GM18861 (cell line): ENCODE results near the gene KRTAP10-6.
"Not testable (repeated sequence)": the region's sequence is repeated elsewhere in the genome, so short reads cannot be mapped to it uniquely, and the experiment has no call there.

Source experiments
- ATAC-seq: cut with Tn5 transposase; IDR thresholded peaks from one replicate; pipeline ENCODE4 v1.9.1; 2021; ENCODE audit not compliant: unreplicated experiment

Gene KRTAP10-6

DNA sequence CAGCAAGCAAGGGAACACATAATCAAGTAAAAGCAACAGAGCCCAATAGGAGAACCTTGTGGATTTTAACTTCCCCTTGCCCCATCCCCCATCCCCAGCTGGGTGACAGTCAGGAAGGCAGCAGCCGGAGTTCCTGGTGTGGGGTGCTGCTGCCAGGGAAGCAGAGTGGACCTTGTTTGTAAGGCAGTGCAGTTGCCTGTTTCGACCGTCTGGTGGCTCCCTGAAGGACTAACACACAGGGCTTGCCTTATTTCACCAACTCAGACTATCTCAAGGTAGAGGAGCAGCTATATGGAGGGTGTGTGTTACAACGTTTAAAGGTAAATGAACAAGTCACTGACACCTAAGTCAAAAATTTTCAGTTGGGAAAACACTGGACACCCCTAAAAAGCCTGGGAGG, 26.2 kb upstream of the KRTAP10-6 start:
- ATAC-seq: no peak

DNA sequence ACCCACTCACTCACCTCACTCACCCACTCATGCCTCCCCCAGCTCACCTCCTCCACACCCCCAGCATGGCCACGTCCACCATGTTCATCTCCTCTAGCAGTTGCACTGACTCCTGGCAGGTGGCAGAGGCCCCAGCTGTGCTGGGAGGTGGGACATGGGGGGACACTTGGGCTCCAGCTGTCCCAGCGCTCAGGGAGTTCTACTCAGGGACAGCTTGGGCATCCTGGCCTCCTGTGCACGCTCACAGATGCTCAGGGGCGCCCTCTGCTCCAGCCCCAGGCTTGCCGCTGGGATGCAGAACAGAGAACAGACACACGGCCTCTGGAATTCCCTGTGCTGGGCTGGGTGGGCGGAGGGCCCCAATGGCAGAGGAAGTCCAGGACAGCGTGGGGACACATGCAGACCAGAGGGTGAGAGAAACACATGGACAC, 24.8 kb upstream of the KRTAP10-6 start:
- ATAC-seq: no peak

DNA sequence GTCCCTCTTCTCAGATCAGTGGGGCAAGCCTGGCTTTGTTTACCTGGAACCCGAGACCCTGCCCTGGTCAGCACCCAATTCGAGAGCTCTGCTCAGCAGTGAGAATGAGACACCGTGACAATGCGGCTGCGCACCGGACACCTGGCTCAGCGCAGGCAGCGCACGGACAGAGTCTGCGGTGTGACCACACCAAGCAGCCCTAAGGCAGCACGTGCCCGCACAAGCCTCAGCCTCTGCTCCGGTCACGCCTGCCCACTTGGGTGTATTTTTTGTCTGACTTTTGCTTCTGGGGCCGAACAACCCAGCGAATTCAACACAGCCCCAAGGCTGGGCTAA, 24.3 kb upstream of the KRTAP10-6 start:
- no peak for ATAC-seq

GRCh38 chr21:44615911-44616590, 23.7 kb upstream of the KRTAP10-6 start:
- ATAC-seq: no peak

GRCh38 chr21:44615466-44615865, 23.2 kb upstream of the KRTAP10-6 start:
- no peak for ATAC-seq

DNA sequence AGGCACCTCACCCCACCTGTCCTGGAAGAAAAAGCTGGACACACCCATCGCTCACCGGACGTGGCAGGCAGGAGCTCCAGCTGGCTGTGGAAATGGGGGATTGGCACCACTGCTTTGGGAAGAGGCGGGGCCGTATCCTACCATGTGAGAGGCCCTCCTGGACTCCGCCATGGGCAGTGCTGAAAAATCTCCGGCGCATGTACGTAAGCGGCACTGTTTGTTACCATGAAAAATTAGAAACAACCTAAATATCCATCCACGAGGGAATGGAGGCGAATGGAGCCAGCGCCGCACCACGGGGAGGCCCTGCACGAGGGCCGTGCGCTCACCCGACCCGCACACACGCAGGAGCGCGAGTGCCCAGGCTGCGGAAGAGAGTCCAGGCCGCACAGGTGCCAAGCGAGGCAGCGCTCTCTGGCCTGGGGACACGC, 22.7 kb upstream of the KRTAP10-6 start:
- ATAC-seq: no peak

DNA sequence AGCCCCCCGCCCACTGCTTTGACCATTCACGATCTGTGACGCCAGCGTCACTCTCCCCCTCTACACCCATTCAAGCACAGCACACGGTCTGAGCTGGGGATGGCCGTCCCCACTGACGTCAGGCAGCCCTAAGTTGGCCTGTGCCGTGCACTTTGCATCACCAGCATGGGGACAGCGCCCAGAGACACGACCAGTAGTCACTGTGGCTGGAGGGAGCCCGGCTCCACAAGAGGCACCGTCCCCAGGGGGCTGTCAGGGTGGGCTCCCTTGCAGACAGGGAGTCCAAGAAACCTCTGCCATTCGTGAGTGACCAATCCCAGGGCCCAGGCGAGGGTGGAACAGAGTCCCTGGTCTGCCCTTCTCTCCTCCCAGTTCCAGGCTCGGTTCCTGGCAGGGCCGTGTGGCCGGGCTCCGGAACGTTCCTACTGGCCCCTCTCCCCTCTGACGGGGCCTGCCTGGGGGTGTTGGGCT, 21.9 kb upstream of the KRTAP10-6 start:
- no peak for ATAC-seq

GRCh38 chr21:44613386-44614155, 21.3 kb upstream of the KRTAP10-6 start:
- no peak for ATAC-seq

GRCh38 chr21:44612669-44613229, 20.4 kb upstream of the KRTAP10-6 start:
- no peak for ATAC-seq

DNA sequence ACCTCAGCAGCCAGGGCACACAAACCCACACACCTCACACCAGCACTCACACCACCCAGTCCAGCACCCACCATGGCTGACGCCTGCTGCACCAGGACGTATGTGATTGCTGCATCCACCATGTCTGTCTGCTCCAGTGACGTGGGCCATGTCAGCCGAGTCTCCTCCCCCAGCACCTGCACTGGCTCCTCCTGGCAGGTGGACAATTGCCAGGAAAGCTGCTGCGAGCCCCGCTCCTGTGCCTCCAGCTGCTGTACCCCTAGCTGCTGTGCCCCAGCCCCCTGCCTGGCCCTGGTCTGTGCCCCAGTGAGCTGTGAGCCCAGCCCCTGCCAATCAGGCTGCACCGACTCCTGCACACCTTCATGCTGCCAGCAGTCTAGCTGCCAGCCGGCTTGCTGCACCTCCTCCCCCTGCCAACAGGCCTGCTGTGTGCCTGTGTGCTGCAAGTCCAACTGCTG, 19.8 kb upstream of the KRTAP10-6 start, which contains the start of gene KRTAP10-8:
KRTAP10-8 (plus strand) TSS at position 51 of the 458 bp plus-strand sequence; CDS start at position 73, 22 bp downstream.
- ATAC-seq: no peak

- no peak for ATAC-seq
Measured at GRCh38 chr21:44611551-44611950, 19.2 kb upstream of the KRTAP10-6 start.

GRCh38 chr21:44610157-44610843, 18.0 kb upstream of the KRTAP10-6 start:
- not testable (repeated sequence) for ATAC-seq

DNA sequence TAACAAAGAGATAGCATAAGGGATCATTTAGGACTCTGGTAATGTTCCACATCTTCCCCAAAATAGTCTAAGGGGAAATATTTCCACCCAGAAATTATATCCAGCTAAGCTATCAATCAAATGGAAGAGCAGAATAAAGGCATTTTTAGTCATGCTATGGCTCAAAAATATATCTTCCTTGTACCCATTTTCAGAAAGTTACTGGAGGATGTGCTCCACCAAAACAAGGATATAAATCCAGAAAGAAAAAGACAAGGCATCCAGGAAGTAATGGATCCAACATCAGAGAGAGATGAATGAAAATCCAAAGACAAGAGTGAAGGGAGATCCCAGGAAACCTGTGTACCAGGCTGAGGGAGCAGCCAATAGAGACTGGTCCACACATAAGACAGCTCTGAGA, 16.9 kb upstream of the KRTAP10-6 start:
- no peak for ATAC-seq

GRCh38 chr21:44606495-44606894, 14.2 kb upstream of the KRTAP10-6 start:
- ATAC-seq: no peak

DNA sequence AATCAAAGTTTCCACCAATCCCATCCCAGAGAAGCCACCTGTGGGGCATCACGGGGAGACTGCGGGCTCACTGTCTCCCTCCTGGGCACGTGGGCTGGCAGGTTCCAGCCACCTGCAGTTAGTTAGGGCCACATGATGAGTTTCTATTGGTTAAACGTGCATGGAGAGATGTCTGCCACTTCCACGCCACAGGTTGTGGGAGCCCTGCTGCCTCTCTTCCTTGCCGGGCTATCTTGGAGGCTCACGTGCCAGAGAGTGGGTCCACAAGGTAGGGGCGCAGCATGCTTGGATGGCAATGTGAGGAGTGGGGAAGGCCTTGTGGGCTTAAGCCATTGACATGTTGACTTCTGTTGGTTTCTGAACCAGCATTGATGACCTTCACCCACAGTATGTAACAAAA, 11.6 kb upstream of the KRTAP10-6 start:
- ATAC-seq: no peak

DNA sequence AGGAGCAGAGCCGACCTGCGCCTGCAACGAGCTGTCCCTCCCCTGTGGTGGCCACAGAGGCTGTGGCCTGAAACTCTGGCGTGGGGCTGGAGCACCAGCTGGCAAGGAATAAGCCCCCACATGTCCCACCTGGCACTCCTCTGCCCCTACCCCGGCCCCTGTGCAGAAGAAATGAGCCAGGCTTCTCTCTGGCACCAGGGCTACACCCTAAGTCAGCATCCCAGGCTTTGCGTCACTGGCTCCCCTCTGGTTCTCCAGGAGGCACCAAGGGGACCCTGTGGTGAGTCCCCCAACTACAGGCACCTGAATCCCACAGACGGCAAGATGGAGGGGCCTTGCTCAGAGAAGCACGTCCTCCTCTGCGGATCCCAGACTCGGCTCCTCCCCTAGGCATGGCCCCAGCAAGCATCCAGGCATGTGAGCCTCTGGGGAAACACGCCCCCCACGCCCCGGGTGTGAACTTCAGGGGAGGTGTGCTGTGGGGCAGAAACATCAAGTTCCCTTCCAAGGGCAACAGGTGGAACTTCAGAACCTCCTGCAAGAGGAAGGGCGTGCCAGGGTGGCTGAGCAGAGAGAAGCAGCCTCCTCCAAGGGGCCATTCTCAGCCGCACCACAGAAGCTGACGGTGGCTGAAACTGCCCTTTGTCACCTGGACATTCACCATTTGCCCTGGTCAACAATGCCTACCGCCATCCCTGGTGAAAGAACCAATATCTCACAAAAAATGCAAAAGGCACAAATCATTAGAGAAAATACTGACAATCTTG, 11.0 kb upstream of the KRTAP10-6 start:
- ATAC-seq: no peak

DNA sequence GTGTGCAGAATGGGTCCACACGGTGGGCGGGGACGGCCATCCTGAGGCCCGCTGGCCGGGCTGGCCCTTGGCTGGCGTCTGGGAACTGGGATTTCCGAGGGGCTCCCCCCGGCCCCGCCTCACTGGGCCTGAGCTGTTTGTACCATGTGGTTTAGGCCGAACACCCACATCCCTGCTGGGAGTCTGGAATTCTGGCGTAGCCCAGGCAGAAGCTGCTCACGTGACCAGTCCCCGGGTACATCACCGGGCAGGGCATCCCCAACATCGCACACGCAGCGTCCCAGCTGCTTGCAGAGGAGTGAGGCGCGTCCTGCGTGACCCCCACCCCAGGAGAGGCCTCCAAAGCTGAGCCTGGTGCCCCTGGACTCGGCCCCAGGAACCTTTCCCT, 10.2 kb upstream of the KRTAP10-6 start:
- no peak for ATAC-seq

DNA sequence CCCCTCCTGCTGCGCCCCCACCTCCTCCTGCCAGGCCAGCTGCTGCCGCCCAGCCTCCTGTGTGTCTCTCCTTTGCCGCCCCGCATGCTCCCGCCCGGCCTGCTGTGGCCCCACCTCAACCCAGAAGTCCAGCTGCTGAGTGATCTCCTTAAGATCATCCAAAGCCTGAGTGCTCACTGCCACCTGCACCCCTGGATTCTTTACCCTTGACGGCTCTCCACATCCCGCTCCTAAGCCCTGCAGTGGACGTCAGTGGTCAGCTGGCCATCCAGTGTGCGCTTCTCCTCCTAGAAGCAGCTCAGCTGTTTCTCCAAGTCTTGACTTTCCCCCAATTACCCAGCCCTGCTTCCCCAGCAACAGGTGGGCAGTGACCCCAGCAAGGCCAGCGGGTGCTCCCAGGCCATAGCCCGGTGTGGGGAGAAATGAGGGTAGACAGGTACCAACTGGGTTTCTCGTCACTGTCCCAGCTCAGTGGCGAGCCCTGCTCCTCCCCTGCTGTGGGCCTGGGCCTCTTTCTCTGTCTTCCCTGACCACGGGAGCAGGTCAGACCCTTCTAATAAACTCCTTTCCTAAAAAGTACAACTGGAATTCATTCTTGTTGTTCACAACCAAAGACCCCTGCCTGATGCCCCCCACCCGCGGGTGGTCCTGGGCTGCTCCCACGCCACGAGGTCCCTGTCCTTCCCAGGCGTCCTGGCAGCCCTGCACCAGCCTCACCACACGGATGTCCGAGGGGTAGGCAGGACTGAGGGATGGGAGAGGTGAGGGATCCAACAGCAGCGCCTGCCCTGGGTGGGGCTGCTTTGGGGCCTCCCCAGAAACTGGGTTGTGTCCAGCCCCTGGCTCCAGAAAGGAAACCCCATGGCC, 9.5 kb upstream of the KRTAP10-6 start:
- no peak for ATAC-seq

- ATAC-seq: not testable (repeated sequence)
Measured at GRCh38 chr21:44601091-44601490, 8.8 kb upstream of the KRTAP10-6 start.
